ENCODE data around the gene UMPS. TPM values are rescaled to one million over a fixed set of nuclear protein-coding genes. Genes with fewer than 3 reads are reported as not detected.

Gene UMPS
- polyA plus RNA-seq, 1 donor (not counting 4 experiments of a cell fraction or from before 2014, with no cell fraction given), result 53.7 TPM

DNA sequence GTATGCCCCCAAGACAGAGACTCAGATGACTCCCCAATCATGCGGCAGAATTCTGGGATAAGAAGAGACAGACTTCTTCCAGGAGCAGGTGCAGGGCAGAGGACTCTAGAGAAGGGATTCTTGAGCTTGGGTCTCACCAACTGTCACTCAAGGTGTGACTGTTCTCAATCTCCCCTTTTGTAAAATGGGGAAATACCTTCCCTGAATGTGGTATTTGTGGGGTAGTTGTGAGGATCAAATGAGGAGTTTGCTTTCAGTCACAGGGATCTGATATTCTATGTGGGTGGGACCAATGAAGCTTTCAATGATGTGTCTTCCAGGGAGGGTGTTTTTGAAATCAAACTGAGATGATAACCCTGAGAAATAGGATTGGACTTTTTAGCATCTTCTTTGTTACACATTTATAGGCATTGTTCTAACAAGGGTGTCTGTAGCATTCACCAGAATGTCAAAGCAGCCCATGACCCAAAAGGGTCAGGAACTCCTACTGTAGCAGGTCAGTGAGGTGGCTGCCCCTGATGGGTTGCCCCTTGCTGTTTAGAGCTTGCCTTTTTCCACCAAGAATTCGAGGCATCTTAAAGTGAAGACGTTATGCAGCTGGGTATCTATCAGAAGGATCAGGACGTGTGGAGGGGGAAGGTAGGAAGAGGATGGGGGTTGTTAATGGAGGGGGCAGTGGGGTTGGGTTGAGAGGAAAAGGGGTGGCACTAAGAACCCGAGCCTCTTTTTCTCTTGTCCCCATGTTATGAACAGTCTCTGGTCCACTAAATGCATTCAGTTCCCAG lies 28.8 kb downstream of the UMPS start:
- Histone ChIP-seq H3K9me1 (ENCODE audit: control insufficient read depth, extremely low read depth, insufficient read depth, low read length) (no peaks in the 10 kb centered on the region), H3K79me2 (ENCODE audit: control insufficient read depth, insufficient read depth, low read length) (no peaks in the 10 kb centered on the region), H2AFZ (ENCODE audit: control insufficient read depth, low read length) (no peak overlapping the region), H3K4me1 (ENCODE audit: control insufficient read depth, extremely low read depth, insufficient read depth, low read length) (peaks cover 4% of the 10 kb centered on the region), H3K27me3 (ENCODE audit: control insufficient read depth, extremely low read depth, insufficient read depth, low read length) (no peaks in the 10 kb centered on the region), H3K9ac (ENCODE audit: control insufficient read depth, extremely low read depth, insufficient read depth, low read length) (no peak overlapping the region), H3K36me3 (ENCODE audit: control insufficient read depth in 2 of 2, extremely low read depth in 1 of 2, insufficient read depth in 2 of 2, low read length in 2 of 2) (peaks cover 11 to 12% of the 10 kb centered on the region in 2 experiments), H3K4me3 (ENCODE audit: control insufficient read depth in 2 of 3, extremely low read depth in 1 of 3, insufficient read depth in 2 of 3, low read depth in 1 of 3, low read length in 3 of 3) (no peak overlapping the region), H3K9me3 (ENCODE audit: control insufficient read depth, low read depth, low read length) (no peaks in the 10 kb centered on the region), H3K27ac (ENCODE audit: control insufficient read depth, insufficient read depth, low read length) (no peak overlapping the region), H3K4me2 (ENCODE audit: control insufficient read depth, extremely low read depth, insufficient read depth, low read depth, low read length) (no peak overlapping the region), H4K20me1 (ENCODE audit: control insufficient read depth, extremely low read depth, insufficient read depth, low read length) (peaks cover 5% of the 10 kb centered on the region)
- DNase-seq (ENCODE audit: low read depth, low spot score) (no peak), FAIRE-seq (no peak)
- TF ChIP-seq, protein P1, sequence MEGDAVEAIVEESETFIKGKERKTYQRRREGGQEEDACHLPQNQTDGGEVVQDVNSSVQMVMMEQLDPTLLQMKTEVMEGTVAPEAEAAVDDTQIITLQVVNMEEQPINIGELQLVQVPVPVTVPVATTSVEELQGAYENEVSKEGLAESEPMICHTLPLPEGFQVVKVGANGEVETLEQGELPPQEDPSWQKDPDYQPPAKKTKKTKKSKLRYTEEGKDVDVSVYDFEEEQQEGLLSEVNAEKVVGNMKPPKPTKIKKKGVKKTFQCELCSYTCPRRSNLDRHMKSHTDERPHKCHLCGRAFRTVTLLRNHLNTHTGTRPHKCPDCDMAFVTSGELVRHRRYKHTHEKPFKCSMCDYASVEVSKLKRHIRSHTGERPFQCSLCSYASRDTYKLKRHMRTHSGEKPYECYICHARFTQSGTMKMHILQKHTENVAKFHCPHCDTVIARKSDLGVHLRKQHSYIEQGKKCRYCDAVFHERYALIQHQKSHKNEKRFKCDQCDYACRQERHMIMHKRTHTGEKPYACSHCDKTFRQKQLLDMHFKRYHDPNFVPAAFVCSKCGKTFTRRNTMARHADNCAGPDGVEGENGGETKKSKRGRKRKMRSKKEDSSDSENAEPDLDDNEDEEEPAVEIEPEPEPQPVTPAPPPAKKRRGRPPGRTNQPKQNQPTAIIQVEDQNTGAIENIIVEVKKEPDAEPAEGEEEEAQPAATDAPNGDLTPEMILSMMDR (optimal IDR thresholded peaks at IDR 0.05 in 1 of 3, IDR thresholded peaks at IDR 0.05 in 1 of 3, conservative IDR thresholded peaks at IDR 0.05 in 1 of 3; ENCODE audit: extremely low read depth in 1 of 3, insufficient read depth in 2 of 3, low read length in 3 of 3), result no peak
- no peak for TF ChIP-seq EZH2 (IDR thresholded peaks at IDR 0.05; ENCODE audit: low read length)
- dilution Hi-C loops (cut with MboI; ENCODE audit: extremely low pct_ligation_motif_present, low sequenced_read_pairs), result no loop called here

DNA sequence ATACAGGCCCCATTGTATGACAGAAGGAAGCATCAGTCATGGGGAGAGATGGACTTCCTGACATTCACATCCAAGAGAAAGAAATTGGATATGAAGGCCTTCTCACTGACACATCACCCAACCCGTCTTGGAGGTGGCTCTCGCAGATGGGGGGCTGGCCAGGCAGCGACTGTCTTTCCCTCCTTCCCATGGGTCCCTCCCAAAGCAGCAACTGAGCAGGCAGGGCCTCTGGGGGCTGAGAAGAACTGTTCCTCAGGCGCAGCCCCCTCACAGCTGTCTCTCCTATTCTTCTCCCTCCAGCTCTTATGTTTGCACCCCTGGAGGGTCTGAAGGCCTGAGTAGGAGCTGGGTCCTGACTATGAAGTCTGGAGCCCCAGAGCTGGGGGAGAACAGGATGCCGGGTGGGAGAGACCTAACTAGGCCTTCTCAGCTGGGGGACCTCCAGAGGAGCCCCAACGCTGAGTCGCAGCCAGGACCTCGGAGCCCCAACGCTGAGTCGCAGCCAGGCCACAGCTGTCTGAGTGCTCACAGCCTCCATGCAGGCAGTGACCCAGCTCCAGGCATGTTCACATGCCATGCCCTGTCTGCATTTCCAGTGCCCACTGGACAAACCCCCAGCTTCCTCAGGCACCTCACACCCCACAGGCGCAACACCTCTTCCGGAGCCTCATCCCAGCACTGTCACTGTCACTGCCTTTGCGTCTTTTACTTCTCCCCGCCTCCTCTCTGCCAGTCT lies 29.6 kb downstream of the UMPS start:
- H3K4me3 ChIP-seq (ENCODE audit: control insufficient read depth in 2 of 3, extremely low read depth in 1 of 3, insufficient read depth in 2 of 3, low read depth in 1 of 3, low read length in 3 of 3), result no peak overlapping the region
- peaks cover 13 to 18% of the 10 kb centered on the region in 2 experiments for H3K36me3 ChIP-seq (ENCODE audit: control insufficient read depth in 2 of 2, extremely low read depth in 1 of 2, insufficient read depth in 2 of 2, low read length in 2 of 2)
- H3K9ac ChIP-seq (ENCODE audit: control insufficient read depth, extremely low read depth, insufficient read depth, low read length), result no peak overlapping the region
- H2AFZ ChIP-seq (ENCODE audit: control insufficient read depth, low read length), result no peak overlapping the region
- peaks cover 4% of the 10 kb centered on the region for H3K4me1 ChIP-seq (ENCODE audit: control insufficient read depth, extremely low read depth, insufficient read depth, low read length)
- no peak overlapping the region for H3K4me2 ChIP-seq (ENCODE audit: control insufficient read depth, extremely low read depth, insufficient read depth, low read depth, low read length)
- TF ChIP-seq EZH2 (IDR thresholded peaks at IDR 0.05; ENCODE audit: low read length), result no peak
- TF ChIP-seq, protein P1 (optimal IDR thresholded peaks at IDR 0.05 in 1 of 3, IDR thresholded peaks at IDR 0.05 in 1 of 3, conservative IDR thresholded peaks at IDR 0.05 in 1 of 3; ENCODE audit: extremely low read depth in 1 of 3, insufficient read depth in 2 of 3, low read length in 3 of 3), result no peak
- FAIRE-seq (no peak), DNase-seq (ENCODE audit: low read depth, low spot score) (no peak)
- H3K27me3 ChIP-seq (ENCODE audit: control insufficient read depth, extremely low read depth, insufficient read depth, low read length), result no peaks in the 10 kb centered on the region
- H3K27ac ChIP-seq (ENCODE audit: control insufficient read depth, insufficient read depth, low read length), result no peak overlapping the region
- dilution Hi-C loops (cut with MboI; ENCODE audit: extremely low pct_ligation_motif_present, low sequenced_read_pairs), result no loop called here
- H3K79me2 ChIP-seq (ENCODE audit: control insufficient read depth, insufficient read depth, low read length), result no peaks in the 10 kb centered on the region
- H3K9me3 ChIP-seq (ENCODE audit: control insufficient read depth, low read depth, low read length), result no peaks in the 10 kb centered on the region
- peaks cover 5% of the 10 kb centered on the region for H4K20me1 ChIP-seq (ENCODE audit: control insufficient read depth, extremely low read depth, insufficient read depth, low read length)
- no peaks in the 10 kb centered on the region for H3K9me1 ChIP-seq (ENCODE audit: control insufficient read depth, extremely low read depth, insufficient read depth, low read length)
